Skeletal muscle tissue (tissue), 4 donors: ENCODE data around the gene CCDC85B. TPM values are rescaled to one million over a fixed set of nuclear protein-coding genes. Genes with fewer than 3 reads are reported as not detected.

Experiments
- H3K27ac ChIP-seq: one replicate; pipeline ENCODE4 v1.7.0; 2013; ENCODE audit warnings: mild to moderate bottlenecking, low read depth, low read length, inconsistent platforms
- H3K27me3 ChIP-seq, 3 donors: one replicate each; pipeline ENCODE4 v1.7.0; 2013; ENCODE audit warnings: low read length in 3 of 3; ENCODE audit not compliant: control insufficient read depth in 3 of 3, insufficient read depth in 3 of 3
- H3K36me3 ChIP-seq, 3 donors: one replicate each; pipeline ENCODE4 v1.7.0; 2013; ENCODE audit warnings: low read length in 3 of 3; ENCODE audit not compliant: control insufficient read depth in 3 of 3, insufficient read depth in 3 of 3
- H3K4me1 ChIP-seq, 3 donors: one replicate each; pipeline ENCODE4 v1.7.0; 2013; ENCODE audit warnings: low read length in 3 of 3, mild to moderate bottlenecking in 3 of 3; ENCODE audit not compliant: control insufficient read depth in 3 of 3, insufficient read depth in 3 of 3
- H3K4me3 ChIP-seq, 3 donors: one replicate each; pipeline ENCODE4 v1.7.0; 2013; ENCODE audit warnings: low read length in 3 of 3
- H3K9ac ChIP-seq, 3 donors: one replicate each; pipeline ENCODE4 v1.7.0; 2013; ENCODE audit warnings: low read length in 3 of 3, mild to moderate bottlenecking in 3 of 3, moderate library complexity in 2 of 3, low read depth in 1 of 3
- H3K9me3 ChIP-seq, 3 donors: one replicate each; pipeline ENCODE4 v1.7.0; 2013; ENCODE audit warnings: low read length in 3 of 3; ENCODE audit not compliant: control insufficient read depth in 3 of 3
- total RNA-seq: library from RNA; depleted of rRNA; stranded (reverse); fragments of >200 nt; gene quantifications from one replicate; pipeline ENCODE4 v1.2.3, GENCODE V29; 2014
- donor health status: Osteomylitis.

Gene CCDC85B
- total RNA-seq, 1 donor from 2014 or later = 12.0 TPM

- no peak overlapping the region for H3K27ac ChIP-seq
- no peak overlapping the region for H3K4me3 ChIP-seq
- peaks cover 6 to 7% (median 6%) of the 10 kb centered on the region in 3 donors for H3K4me1 ChIP-seq
- no peaks in the 10 kb centered on the region for H3K9me3 ChIP-seq
- H3K9ac ChIP-seq = no peak overlapping the region
- peaks cover 9 to 20% (median 16%) of the 10 kb centered on the region in 3 donors for H3K36me3 ChIP-seq
- H3K27me3 ChIP-seq = no peaks in the 10 kb centered on the region
These were observed 34.9 kb downstream of the CCDC85B start for GRCh38 chr11:65925397-65925796.

GRCh38 chr11:65927904-65928397, 37.5 kb downstream of the CCDC85B start:
- no peaks in the 10 kb centered on the region for H3K4me1 ChIP-seq
- H3K36me3 ChIP-seq = peaks cover under 1 to 5% (median under 1%) of the 10 kb centered on the region in 3 donors
- no peaks in the 10 kb centered on the region for H3K9me3 ChIP-seq
- no peak overlapping the region for H3K4me3 ChIP-seq
- no peak overlapping the region for H3K27ac ChIP-seq
- no peaks in the 10 kb centered on the region for H3K27me3 ChIP-seq
- H3K9ac ChIP-seq = no peak overlapping the region

- H3K27me3 ChIP-seq = peaks cover 0 to 3% (median 0%) of the 10 kb centered on the region in 3 donors
- no peak overlapping the region for H3K9ac ChIP-seq
- no peaks in the 10 kb centered on the region for H3K9me3 ChIP-seq
- no peaks in the 10 kb centered on the region for H3K36me3 ChIP-seq
- no peaks in the 10 kb centered on the region for H3K4me1 ChIP-seq
- no peak overlapping the region for H3K4me3 ChIP-seq
- H3K27ac ChIP-seq = no peak overlapping the region
These were observed 38.2 kb downstream of the CCDC85B start for GRCh38 chr11:65928667-65929066.

GRCh38 chr11:65931773-65932557, 41.5 kb downstream of the CCDC85B start:
- H3K27me3 ChIP-seq = peaks cover 0 to 6% (median 0%) of the 10 kb centered on the region in 3 donors
- H3K4me1 ChIP-seq = no peaks in the 10 kb centered on the region
- no peak overlapping the region for H3K4me3 ChIP-seq
- H3K36me3 ChIP-seq = no peaks in the 10 kb centered on the region
- H3K9ac ChIP-seq = peak overlapping the region in 1 of 3 donors; percentile 3
- no peak overlapping the region for H3K27ac ChIP-seq
- H3K9me3 ChIP-seq = no peaks in the 10 kb centered on the region

- Histone ChIP-seq H3K4me1 (no peaks in the 10 kb centered on the region), H3K27ac (no peak overlapping the region), H3K9ac (no peak overlapping the region), H3K4me3 (no peak overlapping the region), H3K27me3 (peaks cover 0 to 9% (median 0%) of the 10 kb centered on the region in 3 donors), H3K9me3 (no peaks in the 10 kb centered on the region), H3K36me3 (no peaks in the 10 kb centered on the region)
These were observed 42.1 kb downstream of the CCDC85B start for GRCh38 chr11:65932558-65932919.

- no peak overlapping the region for H3K9ac ChIP-seq
- no peaks in the 10 kb centered on the region for H3K9me3 ChIP-seq
- peaks cover 0 to 21% (median 0%) of the 10 kb centered on the region in 3 donors for H3K27me3 ChIP-seq
- no peaks in the 10 kb centered on the region for H3K36me3 ChIP-seq
- H3K27ac ChIP-seq = no peak overlapping the region
- H3K4me1 ChIP-seq = no peaks in the 10 kb centered on the region
- no peak overlapping the region for H3K4me3 ChIP-seq
These were observed 43.5 kb downstream of the CCDC85B start for GRCh38 chr11:65934014-65934413.

- no peaks in the 10 kb centered on the region for H3K36me3 ChIP-seq
- H3K4me1 ChIP-seq = no peaks in the 10 kb centered on the region
- H3K9me3 ChIP-seq = no peaks in the 10 kb centered on the region
- H3K4me3 ChIP-seq = no peak overlapping the region
- H3K27ac ChIP-seq = no peak overlapping the region
- H3K27me3 ChIP-seq = peaks cover 0 to 25% (median 5%) of the 10 kb centered on the region in 3 donors
- H3K9ac ChIP-seq = no peak overlapping the region
These were observed 47.3 kb downstream of the CCDC85B start for GRCh38 chr11:65937766-65938165.

Other genes with a start within 250 kb of the CCDC85B start
- 13.0 TPM for gene RELA, start 227.8 kb upstream of the CCDC85B start, total RNA-seq
- 44.9 TPM for gene KAT5, start 178.4 kb upstream of the CCDC85B start, total RNA-seq
- 11.0 TPM for gene RNASEH2C, start 169.9 kb upstream of the CCDC85B start, total RNA-seq
- gene AP5B1, start 109.7 kb upstream of the CCDC85B start, total RNA-seq = 2.1 TPM
- not detected for gene OVOL1, start 103.6 kb upstream of the CCDC85B start, total RNA-seq
- gene SNX32, start 56.7 kb upstream of the CCDC85B start, total RNA-seq = under 0.01 TPM
- gene CFL1, start 32.5 kb upstream of the CCDC85B start, total RNA-seq = 275 TPM
- gene MUS81, start 30.2 kb upstream of the CCDC85B start, total RNA-seq = 34.4 TPM
- 35.0 TPM for gene EFEMP2, start 17.9 kb upstream of the CCDC85B start, total RNA-seq
- 1.0 TPM for gene CTSW, start 10.8 kb upstream of the CCDC85B start, total RNA-seq
- 110 TPM for gene FIBP, start 2.2 kb upstream of the CCDC85B start, total RNA-seq
- gene FOSL1, start 9.7 kb downstream of the CCDC85B start, total RNA-seq = not detected
- gene C11orf68, start 28.4 kb downstream of the CCDC85B start, total RNA-seq = 12.5 TPM
- 71.0 TPM for gene DRAP1, start 28.8 kb downstream of the CCDC85B start, total RNA-seq
- not detected for gene TSGA10IP, start 54.8 kb downstream of the CCDC85B start, total RNA-seq
- gene SART1, start 71.1 kb downstream of the CCDC85B start, total RNA-seq = 45.9 TPM
- 20.9 TPM for gene EIF1AD, start 111.5 kb downstream of the CCDC85B start, total RNA-seq
- gene BANF1, start 111.8 kb downstream of the CCDC85B start, total RNA-seq = 26.6 TPM
- gene CST6, start 121.3 kb downstream of the CCDC85B start, total RNA-seq = not detected
- gene CATSPER1, start 135.8 kb downstream of the CCDC85B start, total RNA-seq = not detected
- gene GAL3ST3, start 158.5 kb downstream of the CCDC85B start, total RNA-seq = under 0.01 TPM
- 62.1 TPM for gene SF3B2, start 161.7 kb downstream of the CCDC85B start, total RNA-seq
- 13.6 TPM for gene PACS1, start 179.6 kb downstream of the CCDC85B start, total RNA-seq